ENCODE data around the gene PIGM. TPM values are rescaled to one million over a fixed set of nuclear protein-coding genes. Genes with fewer than 3 reads are reported as not detected.

The PIGM gene
- total RNA-seq, 6 experiments from 2014 or later = 3.3 to 4.7 (median 3.9) TPM

DNA sequence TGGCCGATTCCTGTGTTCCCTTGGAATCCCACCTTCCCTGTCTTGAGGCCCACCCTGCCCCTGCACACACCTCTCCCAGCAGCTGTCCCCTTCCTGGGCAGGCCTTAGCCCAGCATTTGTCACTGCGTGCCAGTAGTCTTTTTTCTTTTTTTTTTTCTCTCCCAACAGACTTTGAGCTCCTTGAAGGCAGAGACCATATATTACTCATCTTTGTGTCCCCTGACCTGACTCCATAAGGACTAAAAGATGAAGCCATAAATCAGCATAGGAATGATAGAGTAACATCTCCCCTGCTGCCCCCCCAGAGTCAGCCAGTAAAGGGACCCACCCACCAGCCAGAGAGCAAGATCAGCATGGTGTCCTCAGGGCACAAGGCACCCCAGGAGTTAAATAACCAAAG, 27.4 kb downstream of the PIGM start:
- Histone ChIP-seq H3K4me3 (no peak overlapping the region), H3K9me3 (no peaks in the 10 kb centered on the region), H3K36me3 (no peaks in the 10 kb centered on the region), H3K27me3 (no peaks in the 10 kb centered on the region), H3K4me1 (peaks cover 0 to 4% (median 0%) of the 10 kb centered on the region in 4 donors), H3K27ac (no peak overlapping the region)
- WGBS (ENCODE audit: insufficient coverage, low coverage, low lambda C conversion rate, missing lambda C conversion rate) = no CpG with 5 or more reads among the region's 2 CpGs
- intact Hi-C loops (cut with DNase I) = loop anchor here (5.0 kb wide), 2 partner anchors 62 to 72 kb away; no protein-coding TSS in a partner anchor
- DNase-seq = no peak
- no peak for ATAC-seq
- TF ChIP-seq, protein P1, sequence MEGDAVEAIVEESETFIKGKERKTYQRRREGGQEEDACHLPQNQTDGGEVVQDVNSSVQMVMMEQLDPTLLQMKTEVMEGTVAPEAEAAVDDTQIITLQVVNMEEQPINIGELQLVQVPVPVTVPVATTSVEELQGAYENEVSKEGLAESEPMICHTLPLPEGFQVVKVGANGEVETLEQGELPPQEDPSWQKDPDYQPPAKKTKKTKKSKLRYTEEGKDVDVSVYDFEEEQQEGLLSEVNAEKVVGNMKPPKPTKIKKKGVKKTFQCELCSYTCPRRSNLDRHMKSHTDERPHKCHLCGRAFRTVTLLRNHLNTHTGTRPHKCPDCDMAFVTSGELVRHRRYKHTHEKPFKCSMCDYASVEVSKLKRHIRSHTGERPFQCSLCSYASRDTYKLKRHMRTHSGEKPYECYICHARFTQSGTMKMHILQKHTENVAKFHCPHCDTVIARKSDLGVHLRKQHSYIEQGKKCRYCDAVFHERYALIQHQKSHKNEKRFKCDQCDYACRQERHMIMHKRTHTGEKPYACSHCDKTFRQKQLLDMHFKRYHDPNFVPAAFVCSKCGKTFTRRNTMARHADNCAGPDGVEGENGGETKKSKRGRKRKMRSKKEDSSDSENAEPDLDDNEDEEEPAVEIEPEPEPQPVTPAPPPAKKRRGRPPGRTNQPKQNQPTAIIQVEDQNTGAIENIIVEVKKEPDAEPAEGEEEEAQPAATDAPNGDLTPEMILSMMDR (IDR thresholded peaks at IDR 0.05) = no peak
- TF ChIP-seq POLR2A (IDR thresholded peaks at IDR 0.05) = no peak

DNA sequence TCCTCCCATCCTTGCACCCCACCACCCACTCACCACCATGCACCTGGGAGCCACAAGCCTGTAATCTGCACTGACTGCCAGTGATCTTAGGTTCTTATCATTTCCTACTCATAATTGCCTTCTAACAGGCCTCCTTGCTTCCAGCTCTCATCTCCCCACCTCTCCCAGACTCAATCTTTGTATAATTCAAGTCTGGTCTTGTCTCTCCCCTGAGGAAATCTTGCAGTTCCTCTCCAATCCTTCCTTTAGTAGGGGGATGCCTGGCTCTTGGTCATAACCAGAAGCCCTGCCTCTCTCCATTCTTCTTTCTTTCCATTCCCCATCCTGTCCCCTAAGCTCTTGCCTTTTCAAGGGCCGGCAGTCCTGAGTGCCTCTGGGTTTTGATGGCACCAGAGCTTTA, 27.8 kb downstream of the PIGM start:
- 86% methylated on average over 1 of the region's 1 CpG for WGBS (ENCODE audit: insufficient coverage, low coverage, low lambda C conversion rate, missing lambda C conversion rate)
- Histone ChIP-seq H3K36me3 (no peaks in the 10 kb centered on the region), H3K27me3 (no peaks in the 10 kb centered on the region), H3K4me1 (peaks cover 0 to 4% (median 0%) of the 10 kb centered on the region in 4 donors), H3K4me3 (no peak overlapping the region), H3K9me3 (no peaks in the 10 kb centered on the region), H3K27ac (no peak overlapping the region)
- TF ChIP-seq POLR2A (IDR thresholded peaks at IDR 0.05) = no peak
- intact Hi-C loops (cut with DNase I) = loop anchor here (5.0 kb wide), 2 partner anchors 62 to 72 kb away; no protein-coding TSS in a partner anchor
- DNase-seq (no peak), ATAC-seq (no peak)

DNA sequence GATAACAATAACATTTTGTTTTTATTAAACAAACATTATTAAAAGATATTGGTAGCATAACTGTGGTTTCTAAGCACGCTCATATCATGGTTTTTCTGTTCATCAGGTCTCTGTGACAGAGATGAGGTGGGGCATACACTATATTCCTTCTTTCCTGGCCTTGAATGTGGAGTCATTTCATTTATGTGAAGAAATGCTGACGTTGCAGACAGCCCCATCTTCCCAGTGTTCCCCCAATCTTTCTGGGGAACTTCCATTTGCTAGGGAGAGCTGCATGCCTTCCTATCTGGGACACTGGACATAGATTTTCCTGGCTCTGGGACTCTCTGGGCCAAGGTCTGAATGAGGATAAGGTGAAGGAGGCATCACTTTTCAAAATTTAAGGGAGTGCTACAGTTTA, 30.4 kb downstream of the PIGM start:
- intact Hi-C loops (cut with DNase I) = loop anchor here (5.0 kb wide), 2 partner anchors 59 to 69 kb away; no protein-coding TSS in a partner anchor
- no peaks in the 10 kb centered on the region for H3K27me3 ChIP-seq
- H3K4me1 ChIP-seq = peaks cover 0 to 4% (median 0%) of the 10 kb centered on the region in 4 donors
- H3K27ac ChIP-seq = no peak overlapping the region
- no peaks in the 10 kb centered on the region for H3K9me3 ChIP-seq
- DNase-seq (no peak), ATAC-seq (no peak)
- TF ChIP-seq, protein P1 (IDR thresholded peaks at IDR 0.05) = no peak
- no peak for TF ChIP-seq POLR2A (IDR thresholded peaks at IDR 0.05)
- no peak overlapping the region for H3K4me3 ChIP-seq
- WGBS (ENCODE audit: insufficient coverage, low coverage, low lambda C conversion rate, missing lambda C conversion rate) = 71% methylated on average over 2 of the region's 2 CpGs
- H3K36me3 ChIP-seq = no peaks in the 10 kb centered on the region

DNA sequence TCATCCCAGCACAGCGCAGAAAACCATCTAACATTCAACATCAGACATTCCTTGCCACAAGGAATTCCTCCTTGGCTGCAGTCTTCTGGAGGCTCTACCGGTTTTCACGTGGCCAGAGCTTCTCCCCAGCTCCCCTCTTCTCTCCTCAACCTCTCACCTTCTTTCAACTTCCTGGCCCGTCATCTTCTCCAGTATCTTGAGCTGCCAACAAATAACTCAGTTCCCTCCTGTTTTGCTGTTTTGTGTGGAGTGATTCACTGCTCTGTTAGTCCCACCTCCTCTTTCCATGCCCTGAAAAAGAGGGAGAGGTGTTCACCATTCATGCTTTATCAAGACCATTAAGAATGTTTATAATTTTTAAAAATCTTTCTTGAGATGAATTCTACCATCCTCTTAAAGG, 32.6 kb downstream of the PIGM start:
- no peaks in the 10 kb centered on the region for H3K36me3 ChIP-seq
- no peak for TF ChIP-seq POLR2A (IDR thresholded peaks at IDR 0.05)
- TF ChIP-seq, protein P1 (IDR thresholded peaks at IDR 0.05) = no peak
- no peak overlapping the region for H3K4me3 ChIP-seq
- ATAC-seq = no peak
- no peaks in the 10 kb centered on the region for H3K9me3 ChIP-seq
- H3K27ac ChIP-seq = no peak overlapping the region
- intact Hi-C loops (cut with DNase I) = no loop called here
- no peak for DNase-seq
- H3K4me1 ChIP-seq = no peaks in the 10 kb centered on the region
- 33% methylated on average over 4 of the region's 4 CpGs for WGBS (ENCODE audit: insufficient coverage, low coverage, low lambda C conversion rate, missing lambda C conversion rate)
- no peaks in the 10 kb centered on the region for H3K27me3 ChIP-seq

DNA sequence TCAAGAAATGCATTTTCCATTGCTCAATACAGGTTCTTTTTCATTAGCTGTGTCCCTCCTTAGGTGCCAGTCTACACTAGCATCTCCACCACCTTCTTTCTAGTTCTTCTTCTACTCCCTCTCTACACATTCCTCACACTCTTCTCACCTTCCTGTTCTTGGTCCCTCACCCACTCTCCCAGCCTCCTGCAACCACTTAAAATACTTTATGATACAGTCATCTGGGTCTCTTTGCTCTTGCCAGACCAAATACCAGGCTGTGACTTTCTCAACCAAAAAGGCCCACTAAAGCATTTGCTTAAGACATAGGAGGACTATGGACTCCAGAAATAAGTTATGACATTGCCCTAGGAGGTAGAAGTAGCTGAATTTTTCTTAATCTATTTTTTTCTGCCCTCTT, 35.1 kb downstream of the PIGM start:
- no peak for ATAC-seq

More for the DNA sequence above, 35.1 kb downstream of the PIGM start:
- peaks cover 0 to 8% (median 3%) of the 10 kb centered on the region in 4 donors for H3K4me1 ChIP-seq
- no peak for DNase-seq
- H3K27ac ChIP-seq = no peak overlapping the region
- no peaks in the 10 kb centered on the region for H3K9me3 ChIP-seq
- H3K36me3 ChIP-seq = no peaks in the 10 kb centered on the region
- H3K27me3 ChIP-seq = no peaks in the 10 kb centered on the region
- intact Hi-C loops (cut with DNase I) = no loop called here
- TF ChIP-seq, protein P1 (IDR thresholded peaks at IDR 0.05) = no peak
- no peak for TF ChIP-seq POLR2A (IDR thresholded peaks at IDR 0.05)
- no peak overlapping the region for H3K4me3 ChIP-seq

All from right lobe of liver (tissue), 6 donors.